ENCODE measurements around the gene OTX2.

GRCh38 chr14:56774503-56774902, 35.8 kb downstream of the OTX2 start:
- TF ChIP-seq CTCF (conservative IDR thresholded peaks at IDR 0.05; ENCODE audit: low read depth in 2 of 2) (no peak), EZH2 (IDR thresholded peaks at IDR 0.05; ENCODE audit: low read depth, unreplicated experiment) (no peak), CREB1 (CRISPR knock-in tag; IDR thresholded peaks at IDR 0.05; ENCODE audit: low read depth) (no peak), POLR2AphosphoS5 (IDR thresholded peaks at IDR 0.05; ENCODE audit: low read depth) (no peak), STAT1 (IDR thresholded peaks at IDR 0.05; ENCODE audit: unreplicated experiment) (no peak), EZH2phosphoT487 (IDR thresholded peaks at IDR 0.05; ENCODE audit: unreplicated experiment) (no peak), REST (IDR thresholded peaks at IDR 0.05; ENCODE audit: unreplicated experiment) (no peak), ZNF331 (CRISPR knock-in tag; IDR thresholded peaks at IDR 0.05; ENCODE audit: low read depth) (no peak), JUNB (IDR thresholded peaks at IDR 0.05; ENCODE audit: unreplicated experiment) (no peak), ETS1 (IDR thresholded peaks at IDR 0.05) (no peak), NANOG (IDR thresholded peaks at IDR 0.05; ENCODE audit: borderline replicate concordance) (no peak)
- TF ChIP-seq, protein P1, sequence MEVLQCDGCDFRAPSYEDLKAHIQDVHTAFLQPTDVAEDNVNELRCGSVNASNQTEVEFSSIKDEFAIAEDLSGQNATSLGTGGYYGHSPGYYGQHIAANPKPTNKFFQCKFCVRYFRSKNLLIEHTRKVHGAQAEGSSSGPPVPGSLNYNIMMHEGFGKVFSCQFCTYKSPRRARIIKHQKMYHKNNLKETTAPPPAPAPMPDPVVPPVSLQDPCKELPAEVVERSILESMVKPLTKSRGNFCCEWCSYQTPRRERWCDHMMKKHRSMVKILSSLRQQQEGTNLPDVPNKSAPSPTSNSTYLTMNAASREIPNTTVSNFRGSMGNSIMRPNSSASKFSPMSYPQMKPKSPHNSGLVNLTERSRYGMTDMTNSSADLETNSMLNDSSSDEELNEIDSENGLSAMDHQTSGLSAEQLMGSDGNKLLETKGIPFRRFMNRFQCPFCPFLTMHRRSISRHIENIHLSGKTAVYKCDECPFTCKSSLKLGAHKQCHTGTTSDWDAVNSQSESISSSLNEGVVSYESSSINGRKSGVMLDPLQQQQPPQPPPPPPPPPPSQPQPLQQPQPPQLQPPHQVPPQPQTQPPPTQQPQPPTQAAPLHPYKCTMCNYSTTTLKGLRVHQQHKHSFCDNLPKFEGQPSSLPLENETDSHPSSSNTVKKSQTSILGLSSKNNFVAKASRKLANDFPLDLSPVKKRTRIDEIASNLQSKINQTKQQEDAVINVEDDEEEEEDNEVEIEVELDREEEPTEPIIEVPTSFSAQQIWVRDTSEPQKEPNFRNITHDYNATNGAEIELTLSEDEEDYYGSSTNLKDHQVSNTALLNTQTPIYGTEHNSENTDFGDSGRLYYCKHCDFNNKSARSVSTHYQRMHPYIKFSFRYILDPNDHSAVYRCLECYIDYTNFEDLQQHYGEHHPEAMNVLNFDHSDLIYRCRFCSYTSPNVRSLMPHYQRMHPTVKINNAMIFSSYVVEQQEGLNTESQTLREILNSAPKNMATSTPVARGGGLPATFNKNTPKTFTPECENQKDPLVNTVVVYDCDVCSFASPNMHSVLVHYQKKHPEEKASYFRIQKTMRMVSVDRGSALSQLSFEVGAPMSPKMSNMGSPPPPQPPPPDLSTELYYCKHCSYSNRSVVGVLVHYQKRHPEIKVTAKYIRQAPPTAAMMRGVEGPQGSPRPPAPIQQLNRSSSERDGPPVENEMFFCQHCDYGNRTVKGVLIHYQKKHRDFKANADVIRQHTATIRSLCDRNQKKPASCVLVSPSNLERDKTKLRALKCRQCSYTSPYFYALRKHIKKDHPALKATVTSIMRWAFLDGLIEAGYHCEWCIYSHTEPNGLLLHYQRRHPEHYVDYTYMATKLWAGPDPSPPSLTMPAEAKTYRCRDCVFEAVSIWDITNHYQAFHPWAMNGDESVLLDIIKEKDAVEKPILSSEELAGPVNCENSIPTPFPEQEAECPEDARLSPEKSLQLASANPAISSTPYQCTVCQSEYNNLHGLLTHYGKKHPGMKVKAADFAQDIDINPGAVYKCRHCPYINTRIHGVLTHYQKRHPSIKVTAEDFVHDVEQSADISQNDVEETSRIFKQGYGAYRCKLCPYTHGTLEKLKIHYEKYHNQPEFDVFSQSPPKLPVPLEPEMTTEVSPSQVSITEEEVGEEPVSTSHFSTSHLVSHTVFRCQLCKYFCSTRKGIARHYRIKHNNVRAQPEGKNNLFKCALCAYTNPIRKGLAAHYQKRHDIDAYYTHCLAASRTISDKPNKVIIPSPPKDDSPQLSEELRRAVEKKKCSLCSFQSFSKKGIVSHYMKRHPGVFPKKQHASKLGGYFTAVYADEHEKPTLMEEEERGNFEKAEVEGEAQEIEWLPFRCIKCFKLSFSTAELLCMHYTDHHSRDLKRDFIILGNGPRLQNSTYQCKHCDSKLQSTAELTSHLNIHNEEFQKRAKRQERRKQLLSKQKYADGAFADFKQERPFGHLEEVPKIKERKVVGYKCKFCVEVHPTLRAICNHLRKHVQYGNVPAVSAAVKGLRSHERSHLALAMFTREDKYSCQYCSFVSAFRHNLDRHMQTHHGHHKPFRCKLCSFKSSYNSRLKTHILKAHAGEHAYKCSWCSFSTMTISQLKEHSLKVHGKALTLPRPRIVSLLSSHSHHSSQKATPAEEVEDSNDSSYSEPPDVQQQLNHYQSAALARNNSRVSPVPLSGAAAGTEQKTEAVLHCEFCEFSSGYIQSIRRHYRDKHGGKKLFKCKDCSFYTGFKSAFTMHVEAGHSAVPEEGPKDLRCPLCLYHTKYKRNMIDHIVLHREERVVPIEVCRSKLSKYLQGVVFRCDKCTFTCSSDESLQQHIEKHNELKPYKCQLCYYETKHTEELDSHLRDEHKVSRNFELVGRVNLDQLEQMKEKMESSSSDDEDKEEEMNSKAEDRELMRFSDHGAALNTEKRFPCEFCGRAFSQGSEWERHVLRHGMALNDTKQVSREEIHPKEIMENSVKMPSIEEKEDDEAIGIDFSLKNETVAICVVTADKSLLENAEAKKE (CRISPR knock-in tag; IDR thresholded peaks at IDR 0.05), result no peak
